ENCODE results near the gene TULP1.

The TULP1 gene

GRCh38 chr6:35512740-35513139 is at the start of gene TULP1:
Gene TULP1 (minus strand): TSS chr6:35512896. CDS start chr6:35512858, 38 bp downstream.
- Histone ChIP-seq H3K4me3 (ENCODE audit: low read depth in 1 of 2, low read length in 2 of 2) (no peak within 1 kb of the TSS), H3K27me3 (ENCODE audit: insufficient read depth, low read length, poor library complexity) (peaks cover 9% of the 10 kb centered on the region), H3K79me2 (ENCODE audit: insufficient read depth, low read length) (no peaks in the 10 kb centered on the region), H3K36me3 (ENCODE audit: insufficient read depth, low read length) (no peaks in the 10 kb centered on the region), H2AFZ (ENCODE audit: low read depth, low read length) (no peak within 1 kb of the TSS), H3K9ac (ENCODE audit: low read depth, low read length) (no peak within 1 kb of the TSS), H3K4me1 (ENCODE audit: insufficient read depth, low read length) (no peaks in the 10 kb centered on the region), H3K27ac (ENCODE audit: low read length) (no peak within 1 kb of the TSS), H3K9me3 (ENCODE audit: insufficient read depth, low read length, severe bottlenecking) (no peaks in the 10 kb centered on the region), H4K20me1 (ENCODE audit: insufficient read depth, low read length) (no peaks in the 10 kb centered on the region), H3K4me2 (ENCODE audit: insufficient read depth, low read length) (no peak within 1 kb of the TSS)
- TF ChIP-seq CTCF (IDR thresholded peaks at IDR 0.05; ENCODE audit: borderline replicate concordance, extremely low read depth, low read length, poor library complexity, severe bottlenecking) = no peak
- TF ChIP-seq EZH2 (IDR thresholded peaks at IDR 0.05; ENCODE audit: borderline replicate concordance, low read depth, low read length, severe bottlenecking) = no peak
- no peak for ATAC-seq (ENCODE audit: insufficient read depth, low read depth)
- DNase-seq = no peak

GRCh38 chr6:35562060-35562459 is 49.4 kb upstream of the TULP1 start:
- no peaks in the 10 kb centered on the region for H3K9me3 ChIP-seq (ENCODE audit: insufficient read depth, low read length, severe bottlenecking)
- no peaks in the 10 kb centered on the region for H3K79me2 ChIP-seq (ENCODE audit: insufficient read depth, low read length)
- no peaks in the 10 kb centered on the region for H3K4me1 ChIP-seq (ENCODE audit: insufficient read depth, low read length)
- H3K4me2 ChIP-seq (ENCODE audit: insufficient read depth, low read length) = no peak overlapping the region
- DNase-seq (no peak), ATAC-seq (ENCODE audit: insufficient read depth, low read depth) (no peak)
- H3K36me3 ChIP-seq (ENCODE audit: insufficient read depth, low read length) = no peaks in the 10 kb centered on the region
- no peak overlapping the region for H3K9ac ChIP-seq (ENCODE audit: low read depth, low read length)
- TF ChIP-seq EZH2 (IDR thresholded peaks at IDR 0.05; ENCODE audit: borderline replicate concordance, low read depth, low read length, severe bottlenecking) = no peak
- no peak for TF ChIP-seq CTCF (IDR thresholded peaks at IDR 0.05; ENCODE audit: borderline replicate concordance, extremely low read depth, low read length, poor library complexity, severe bottlenecking)
- H3K27ac ChIP-seq (ENCODE audit: low read length) = no peak overlapping the region
- H4K20me1 ChIP-seq (ENCODE audit: insufficient read depth, low read length) = no peaks in the 10 kb centered on the region
- no peak overlapping the region for H3K4me3 ChIP-seq (ENCODE audit: low read depth in 1 of 2, low read length in 2 of 2)
- no peak overlapping the region for H2AFZ ChIP-seq (ENCODE audit: low read depth, low read length)
- peaks cover 18% of the 10 kb centered on the region for H3K27me3 ChIP-seq (ENCODE audit: insufficient read depth, low read length, poor library complexity)

- peaks cover 15% of the 10 kb centered on the region for H3K27me3 ChIP-seq (ENCODE audit: insufficient read depth, low read length, poor library complexity)
- H4K20me1 ChIP-seq (ENCODE audit: insufficient read depth, low read length) = no peaks in the 10 kb centered on the region
- H3K27ac ChIP-seq (ENCODE audit: low read length) = no peak overlapping the region
- H3K9ac ChIP-seq (ENCODE audit: low read depth, low read length) = no peak overlapping the region
- no peak overlapping the region for H2AFZ ChIP-seq (ENCODE audit: low read depth, low read length)
- H3K9me3 ChIP-seq (ENCODE audit: insufficient read depth, low read length, severe bottlenecking) = no peaks in the 10 kb centered on the region
- H3K79me2 ChIP-seq (ENCODE audit: insufficient read depth, low read length) = no peaks in the 10 kb centered on the region
- DNase-seq (no peak), ATAC-seq (ENCODE audit: insufficient read depth, low read depth) (no peak)
- no peaks in the 10 kb centered on the region for H3K36me3 ChIP-seq (ENCODE audit: insufficient read depth, low read length)
- H3K4me3 ChIP-seq (ENCODE audit: low read depth in 1 of 2, low read length in 2 of 2) = no peak overlapping the region
- H3K4me2 ChIP-seq (ENCODE audit: insufficient read depth, low read length) = no peak overlapping the region
- TF ChIP-seq CTCF (IDR thresholded peaks at IDR 0.05; ENCODE audit: borderline replicate concordance, extremely low read depth, low read length, poor library complexity, severe bottlenecking) (no peak), EZH2 (IDR thresholded peaks at IDR 0.05; ENCODE audit: borderline replicate concordance, low read depth, low read length, severe bottlenecking) (no peak)
- no peaks in the 10 kb centered on the region for H3K4me1 ChIP-seq (ENCODE audit: insufficient read depth, low read length)
Observed at GRCh38 chr6:35561113-35561512, 48.4 kb upstream of the TULP1 start.

- Histone ChIP-seq H2AFZ (ENCODE audit: low read depth, low read length) (no peak overlapping the region), H3K9ac (ENCODE audit: low read depth, low read length) (no peak overlapping the region), H4K20me1 (ENCODE audit: insufficient read depth, low read length) (no peaks in the 10 kb centered on the region), H3K27ac (ENCODE audit: low read length) (no peak overlapping the region), H3K4me1 (ENCODE audit: insufficient read depth, low read length) (no peaks in the 10 kb centered on the region), H3K36me3 (ENCODE audit: insufficient read depth, low read length) (no peaks in the 10 kb centered on the region), H3K27me3 (ENCODE audit: insufficient read depth, low read length, poor library complexity) (no peaks in the 10 kb centered on the region), H3K4me2 (ENCODE audit: insufficient read depth, low read length) (no peak overlapping the region), H3K79me2 (ENCODE audit: insufficient read depth, low read length) (no peaks in the 10 kb centered on the region), H3K4me3 (ENCODE audit: low read depth in 1 of 2, low read length in 2 of 2) (no peak overlapping the region), H3K9me3 (ENCODE audit: insufficient read depth, low read length, severe bottlenecking) (no peaks in the 10 kb centered on the region)
- ATAC-seq (ENCODE audit: insufficient read depth, low read depth) (no peak), DNase-seq (no peak)
- TF ChIP-seq EZH2 (IDR thresholded peaks at IDR 0.05; ENCODE audit: borderline replicate concordance, low read depth, low read length, severe bottlenecking) = no peak
- TF ChIP-seq CTCF (IDR thresholded peaks at IDR 0.05; ENCODE audit: borderline replicate concordance, extremely low read depth, low read length, poor library complexity, severe bottlenecking) = no peak
Observed at GRCh38 chr6:35558571-35558970, 45.9 kb upstream of the TULP1 start.

Data from DND-41 (cell line).